GM12872 (cell line): ENCODE data around the gene SSTR3.

Experiments used
- TF ChIP-seq, protein P1 (sequence below): IDR thresholded peaks from 3 replicates; pipeline ENCODE4 v1.5.1; 2011; ENCODE audit warnings: low read depth, mild to moderate bottlenecking, low read length, moderate library complexity; ENCODE audit not compliant: insufficient read depth

Gene SSTR3

DNA sequence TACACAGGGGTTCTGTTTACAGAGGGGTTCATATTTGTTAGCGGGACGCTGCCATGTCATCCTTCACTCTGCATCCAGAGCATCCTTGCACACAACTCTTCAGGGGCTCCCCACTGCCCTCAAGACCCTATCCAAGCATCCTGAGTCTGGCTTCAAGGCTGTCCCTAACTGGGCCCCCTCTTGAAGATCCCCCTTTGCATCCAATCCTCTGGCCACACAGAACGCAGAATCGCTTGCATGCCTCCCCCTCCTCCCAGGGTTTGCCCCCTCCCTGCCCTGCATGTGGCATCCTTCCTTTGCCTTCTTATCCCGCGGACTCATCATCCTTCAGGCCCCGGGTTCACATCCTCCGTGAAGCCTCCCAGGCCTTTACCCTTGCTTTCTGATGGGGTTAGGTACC lies 42.9 kb downstream of the SSTR3 start:
- TF ChIP-seq, protein P1, sequence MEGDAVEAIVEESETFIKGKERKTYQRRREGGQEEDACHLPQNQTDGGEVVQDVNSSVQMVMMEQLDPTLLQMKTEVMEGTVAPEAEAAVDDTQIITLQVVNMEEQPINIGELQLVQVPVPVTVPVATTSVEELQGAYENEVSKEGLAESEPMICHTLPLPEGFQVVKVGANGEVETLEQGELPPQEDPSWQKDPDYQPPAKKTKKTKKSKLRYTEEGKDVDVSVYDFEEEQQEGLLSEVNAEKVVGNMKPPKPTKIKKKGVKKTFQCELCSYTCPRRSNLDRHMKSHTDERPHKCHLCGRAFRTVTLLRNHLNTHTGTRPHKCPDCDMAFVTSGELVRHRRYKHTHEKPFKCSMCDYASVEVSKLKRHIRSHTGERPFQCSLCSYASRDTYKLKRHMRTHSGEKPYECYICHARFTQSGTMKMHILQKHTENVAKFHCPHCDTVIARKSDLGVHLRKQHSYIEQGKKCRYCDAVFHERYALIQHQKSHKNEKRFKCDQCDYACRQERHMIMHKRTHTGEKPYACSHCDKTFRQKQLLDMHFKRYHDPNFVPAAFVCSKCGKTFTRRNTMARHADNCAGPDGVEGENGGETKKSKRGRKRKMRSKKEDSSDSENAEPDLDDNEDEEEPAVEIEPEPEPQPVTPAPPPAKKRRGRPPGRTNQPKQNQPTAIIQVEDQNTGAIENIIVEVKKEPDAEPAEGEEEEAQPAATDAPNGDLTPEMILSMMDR: no peak

DNA sequence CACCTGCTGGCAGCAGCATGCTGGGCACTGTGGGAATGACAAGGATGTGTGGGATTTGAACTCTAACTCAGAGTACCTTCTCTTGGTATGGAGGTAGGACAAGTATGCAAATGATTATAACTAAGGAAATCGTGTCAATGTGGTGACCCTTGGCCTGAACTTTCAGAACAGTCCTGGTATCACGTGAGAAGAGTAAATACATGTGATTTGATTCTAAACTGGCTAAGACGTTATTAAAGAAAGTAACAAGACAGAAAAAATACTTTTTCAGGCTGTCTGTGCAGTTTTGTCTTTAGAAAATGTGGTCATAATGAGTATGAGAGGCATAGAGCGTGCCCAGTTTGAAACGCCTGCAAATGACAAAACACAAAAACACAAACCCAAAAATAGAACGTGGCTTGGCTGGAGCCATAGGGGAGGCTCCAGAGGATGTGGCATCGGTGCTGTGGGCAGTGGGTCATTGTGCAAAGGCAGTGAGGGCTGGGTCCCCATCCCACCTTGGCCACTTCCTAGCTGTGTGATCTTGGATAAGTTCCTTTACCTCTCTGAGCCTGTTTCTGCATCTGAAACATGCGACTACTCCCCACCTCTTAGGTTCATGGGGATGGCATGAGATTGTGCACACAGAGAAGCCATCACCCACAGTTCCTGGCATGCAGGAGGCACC lies 44.2 kb downstream of the SSTR3 start:
- TF ChIP-seq, protein P1: no peak

- TF ChIP-seq, protein P1: 0 out of 3 replicates have a peak, but pooled peaks have one; percentile 1
Measured at GRCh38 chr22:37167176-37167980, 44.9 kb downstream of the SSTR3 start.

- TF ChIP-seq, protein P1: peak; percentile 95
Measured at GRCh38 chr22:37166675-37167066, 45.6 kb downstream of the SSTR3 start.

- TF ChIP-seq, protein P1: no peak
Measured at GRCh38 chr22:37165940-37166674, 46.2 kb downstream of the SSTR3 start.

DNA sequence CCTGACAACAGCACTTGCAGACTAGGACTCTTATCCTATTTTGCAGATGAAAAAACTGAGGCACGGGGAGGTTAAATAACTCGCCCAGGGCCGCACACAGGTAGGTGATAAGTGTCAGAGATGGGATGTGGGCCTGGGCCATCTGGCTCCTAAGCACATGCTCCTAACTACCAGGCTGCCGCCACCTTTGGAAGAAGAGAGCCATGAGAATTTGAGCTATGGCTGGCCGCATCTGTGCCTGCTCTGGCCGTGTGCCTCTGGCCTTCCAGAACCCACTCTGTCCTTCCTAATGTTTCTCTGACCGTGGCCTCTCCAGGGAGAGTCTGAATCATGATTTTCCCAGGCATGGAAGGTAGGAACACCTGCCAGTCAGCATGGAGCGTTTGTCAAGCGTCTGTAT lies 47.2 kb downstream of the SSTR3 start:
- TF ChIP-seq, protein P1: no peak

- TF ChIP-seq, protein P1: no peak
Measured at GRCh38 chr22:37164505-37164887, 47.8 kb downstream of the SSTR3 start.
